HTR-8/SVneo (cell line): ENCODE measurements around the gene PLTP.

Source experiments
- DNase-seq: peaks from one replicate; pipeline ENCODE4 v3.0.0; 2011; ENCODE audit warnings: low spot score, mixed read lengths; ENCODE audit not compliant: insufficient read length
- FAIRE-seq: peaks from 2 replicates; lab custom pipeline; 2011; peaks lifted over from hg19 to GRCh38; lab: Jason Lieb, UNC

PLTP gene

GRCh38 chr20:45857114-45857881, 54.7 kb downstream of the PLTP start, which contains the start of the genes ACOT8 and ZSWIM3:
TSS of gene ACOT8 (minus strand) at chr20:45857392. CDS start at chr20:45857315, 77 bp downstream.
TSS of gene ZSWIM3 (plus strand) at chr20:45857614. CDS start at chr20:45857826, 212 bp downstream.
- DNase-seq (peak; percentile 100), FAIRE-seq (peak; percentile 98)

- FAIRE-seq (no peak), DNase-seq (no peak)
Observed at GRCh38 chr20:45853484-45853883, 58.5 kb downstream of the PLTP start.

GRCh38 chr20:45852326-45852725, 59.6 kb downstream of the PLTP start:
- DNase-seq: no peak
- no peak for FAIRE-seq

DNA sequence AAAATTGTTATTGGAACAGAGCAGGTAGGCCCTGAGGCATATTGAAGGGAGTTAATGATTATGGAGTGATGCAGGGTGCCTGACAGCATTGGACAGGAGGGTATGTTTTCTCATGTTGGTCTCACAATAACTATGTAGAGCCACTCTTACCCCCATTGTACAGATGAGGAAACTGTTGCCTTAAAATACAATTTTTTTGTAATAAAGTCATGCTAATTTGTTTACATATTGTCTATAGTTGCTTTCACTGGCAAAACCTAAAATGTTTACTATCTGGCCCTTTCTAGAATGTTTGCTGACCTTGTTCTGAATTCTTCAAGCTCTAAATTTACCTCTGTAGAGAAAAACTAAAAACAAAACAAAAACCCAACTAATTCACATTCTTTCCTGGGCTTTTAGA, 60.5 kb downstream of the PLTP start:
- DNase-seq (no peak), FAIRE-seq (no peak)

DNA sequence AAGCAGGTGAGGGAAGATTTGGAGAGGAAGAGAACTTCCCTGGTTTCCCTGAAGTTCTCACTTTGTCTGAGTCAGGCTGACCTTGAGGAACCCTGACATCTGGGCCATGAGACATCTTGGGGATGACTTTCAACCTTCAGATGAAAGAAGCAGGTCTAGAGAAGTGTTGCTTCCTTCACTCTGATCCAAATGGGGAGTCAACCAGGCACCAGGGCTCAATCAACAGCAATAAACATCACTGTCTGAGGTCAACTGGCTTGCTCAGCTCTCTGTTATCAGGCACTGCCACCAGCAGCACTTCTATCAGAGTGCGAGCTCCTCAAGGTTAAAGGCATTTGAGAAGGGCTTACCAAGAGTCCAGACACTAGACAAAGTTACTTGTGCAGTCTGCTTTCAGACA, 61.0 kb downstream of the PLTP start:
- no peak for DNase-seq

DNA sequence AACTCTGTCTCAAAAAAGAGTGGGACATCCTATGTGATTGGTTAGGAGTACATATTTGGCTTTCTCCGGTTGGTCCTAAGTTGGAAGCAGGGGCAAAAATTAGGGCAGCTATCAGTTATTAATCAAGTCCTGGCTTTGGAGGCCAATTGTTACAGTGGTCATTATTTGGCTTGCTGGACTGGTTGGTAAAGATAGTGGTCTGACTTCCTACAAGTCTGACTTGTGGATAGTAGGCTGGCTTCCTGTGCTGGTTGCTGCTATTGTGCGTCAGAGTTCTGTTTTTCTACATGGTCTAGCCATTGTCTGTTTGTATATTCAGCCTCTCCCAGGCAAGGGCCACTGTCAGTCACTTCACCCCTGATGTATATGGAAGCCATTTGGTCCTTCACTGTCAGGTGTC, 61.7 kb downstream of the PLTP start:
- FAIRE-seq: no peak
- no peak for DNase-seq

More for the DNA sequence above, 61.0 kb downstream of the PLTP start:
- no peak for FAIRE-seq

- no peak for DNase-seq
- FAIRE-seq: no peak
Observed at GRCh38 chr20:45848969-45849582, 62.9 kb downstream of the PLTP start.
